Heart left ventricle (tissue), 16 donors: Measurements from ENCODE around the gene CREBBP. TPM values are rescaled to one million over a fixed set of nuclear protein-coding genes. Genes with fewer than 3 reads are reported as not detected.
A peak's percentile ranks its signal among the peaks of the same experiment; 100 is the strongest.

Experiments
- ATAC-seq, 4 donors: fragments of 200-7000 bp; cut with Tn5 transposase; one replicate each; pipeline ENCODE4 v1.9.1; 2020 to 2022; ENCODE audit warnings: moderate library complexity in 4 of 4, mild to moderate bottlenecking in 3 of 4, moderate number of reproducible peaks in 1 of 4
- DNase-seq, 5 donors: peaks; one replicate each; pipeline ENCODE4 v3.0.0-alpha.2; 2020
- H3K27ac ChIP-seq, 12 donors: fragments of 200-600 bp; sonication (generic) in 4 of 12; one replicate each; pipeline versions ENCODE4 v1.5.0 to v1.8.0; 2016 to 2022; ENCODE audit warnings: mild to moderate bottlenecking in 2 of 12
- H3K27me3 ChIP-seq, 9 donors: fragments of 200-600 bp; sonication (generic) in 2 of 9; one replicate each; pipeline versions ENCODE4 v1.5.1 to v1.8.0; 2016 to 2022; ENCODE audit warnings: mild to moderate bottlenecking in 3 of 9
- H3K36me3 ChIP-seq, 9 donors: fragments of 200-600 bp; sonication (generic) in 2 of 9; one replicate each; pipeline versions ENCODE4 v1.5.0 to v1.8.0; 2018 to 2022; ENCODE audit warnings: mild to moderate bottlenecking in 2 of 9
- H3K4me1 ChIP-seq, 12 donors: fragments of 200-600 bp; sonication (generic) in 4 of 12; one replicate each; pipeline versions ENCODE4 v1.5.0 to v1.8.0; 2016 to 2022; ENCODE audit warnings: mild to moderate bottlenecking in 3 of 12
- H3K4me3 ChIP-seq, 12 donors: fragments of 200-600 bp; sonication (generic) in 4 of 12; one replicate each; pipeline versions ENCODE4 v1.5.0 to v1.8.0; 2017 to 2022; ENCODE audit warnings: mild to moderate bottlenecking in 9 of 12, moderate library complexity in 4 of 12
- H3K9me3 ChIP-seq, 12 donors: fragments of 200-600 bp; sonication (generic) in 4 of 12; one replicate each; pipeline versions ENCODE4 v1.5.0 to v1.8.0; 2016 to 2022; ENCODE audit warnings: mild to moderate bottlenecking in 1 of 12
- POLR2A ChIP-seq, 2 donors: fragments of 450-650 bp; IDR thresholded peaks; one replicate each; pipeline ENCODE4 v1.6.1; 2017; ENCODE audit warnings: antibody characterized with exemption in 2 of 2, mild to moderate bottlenecking in 2 of 2, moderate library complexity in 2 of 2
- WGBS, 4 donors: extraction: QIAGEN DNeasy Blood & Tissue Kit in 2 of 4; methylation state at CpG; one replicate each; pipeline versions ENCODE4 v1.1.5 to v1.1.7; 2013 to 2018; 5-methylcytosine and 5-hydroxymethylcytosine counted together
- intact Hi-C, 10 donors: fragments of 100-400 bp; cut with DNase I; formaldehyde crosslinking; loops; one replicate each; pipeline versions ENCODE4 v1.11.1 to v1.14.2; 2022
- polyA plus RNA-seq, 2 donors: library from polyadenylated mRNA; stranded (reverse); fragments of 200-250 nt; gene quantifications; one replicate each; pipeline ENCODE4 v1.2.3, GENCODE V29; 2013
- total RNA-seq, 9 donors: library from RNA; depleted of rRNA in 2 of 9; stranded (reverse); fragments of >200 nt in 2 of 9; fragmentation: NEBNext Ultra II Directional in 3 of 9; extraction: Animal tissue kit (Norgen Biotek cat#: 25700) in 3 of 9; gene quantifications; one replicate each; pipeline versions ENCODE4 v1.1.0 to v1.2.4, GENCODE V29; 2016 to 2023
- TF ChIP-seq, protein P1 (sequence below), 12 donors: fragments of 200-600 bp; sonication (generic) in 4 of 12; IDR thresholded peaks; one replicate each; pipeline versions ENCODE4 v1.5.0 to v1.8.0; 2018 to 2022; ENCODE audit warnings: antibody characterized with exemption in 12 of 12, mild to moderate bottlenecking in 5 of 12
- donor health status: ischemic (EF 13 %, LVEDD 7.1; RV severe dilation, severe dysfunction).
- donor health status: healthy with polysubstance abuse.
- donor health status: DM: no; HTN: yes; CAD: no.
- donor health status: DM: no; HTN: no; CAD: no.
- donor health status: ischemic (EF 25% LVEDD 6.9; RV normal size, moderate dysfunction).
- donor health status: ischemic (EF 25% LVEDD 5.7; RV mildly dilated, moderate dysfunction).
- donor health status: healthy.
- donor health status: DM: yes; HTN: yes; CAD: no.
- donor health status: ischemic (EF 35%, LVEDD 5.7; RV mildly dilated, moderate dysfunction).
- donor health status: nonischemic (EF 11% LVEDD 7.7; RV severe dilation, severe dysfunction).
- donor health status: DM: yes; HTN: yes; CAD: no.
- donor health status: PGD.
- donor health status: ischemic (EF 29% LVEDD 5.4; RV normal size, mild dysfunction).
- donor health status: nonischemic (EF 23%, LVEDD 6.1; RV moderate dilation, normal function).

CREBBP gene
- total and polyA plus RNA-seq, 11 donors: 17.1 to 77.6 (median 39.6) TPM

DNA sequence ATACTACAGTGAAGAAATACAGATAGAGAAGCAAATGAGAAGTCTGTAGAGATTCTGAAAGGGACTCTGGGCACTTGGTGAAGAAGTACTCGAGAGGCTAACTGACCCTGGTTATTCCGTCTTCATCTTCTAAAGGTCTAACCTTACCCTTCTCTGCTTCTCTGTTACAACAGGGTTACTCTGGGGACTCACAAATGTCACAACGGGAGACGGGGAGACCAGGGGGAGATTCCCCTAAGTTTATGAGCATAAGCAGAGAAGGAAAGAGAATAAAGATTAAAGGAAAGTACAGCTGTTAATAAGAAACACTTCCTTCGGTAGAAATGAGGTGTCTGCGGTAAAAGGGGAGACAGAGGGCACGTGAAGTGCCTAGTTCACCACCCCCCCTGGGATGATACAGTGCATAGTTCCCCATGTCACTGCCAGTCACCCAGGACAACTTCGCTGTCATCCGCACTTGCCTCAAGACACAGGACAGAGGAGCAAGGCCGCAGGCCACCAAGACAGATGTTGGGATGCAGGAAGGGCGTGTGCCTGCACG, 88.0 kb downstream of the CREBBP start:
- no peak for DNase-seq
- Histone ChIP-seq H3K36me3 (peaks cover 0 to 54% (median 45%) of the 10 kb centered on the region in 9 donors), H3K9me3 (no peaks in the 10 kb centered on the region), H3K27ac (peak overlapping the region; percentile 7 to 72 (median 52)), H3K27me3 (no peaks in the 10 kb centered on the region), H3K4me3 (peak overlapping the region in 3 of 12 donors; percentile 3 to 38 (median 8)), H3K4me1 (peaks cover 0 to 53% (median 38%) of the 10 kb centered on the region in 12 donors)
- TF ChIP-seq, protein P1, sequence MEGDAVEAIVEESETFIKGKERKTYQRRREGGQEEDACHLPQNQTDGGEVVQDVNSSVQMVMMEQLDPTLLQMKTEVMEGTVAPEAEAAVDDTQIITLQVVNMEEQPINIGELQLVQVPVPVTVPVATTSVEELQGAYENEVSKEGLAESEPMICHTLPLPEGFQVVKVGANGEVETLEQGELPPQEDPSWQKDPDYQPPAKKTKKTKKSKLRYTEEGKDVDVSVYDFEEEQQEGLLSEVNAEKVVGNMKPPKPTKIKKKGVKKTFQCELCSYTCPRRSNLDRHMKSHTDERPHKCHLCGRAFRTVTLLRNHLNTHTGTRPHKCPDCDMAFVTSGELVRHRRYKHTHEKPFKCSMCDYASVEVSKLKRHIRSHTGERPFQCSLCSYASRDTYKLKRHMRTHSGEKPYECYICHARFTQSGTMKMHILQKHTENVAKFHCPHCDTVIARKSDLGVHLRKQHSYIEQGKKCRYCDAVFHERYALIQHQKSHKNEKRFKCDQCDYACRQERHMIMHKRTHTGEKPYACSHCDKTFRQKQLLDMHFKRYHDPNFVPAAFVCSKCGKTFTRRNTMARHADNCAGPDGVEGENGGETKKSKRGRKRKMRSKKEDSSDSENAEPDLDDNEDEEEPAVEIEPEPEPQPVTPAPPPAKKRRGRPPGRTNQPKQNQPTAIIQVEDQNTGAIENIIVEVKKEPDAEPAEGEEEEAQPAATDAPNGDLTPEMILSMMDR (IDR thresholded peaks at IDR 0.05): no peak
- no peak for TF ChIP-seq POLR2A (IDR thresholded peaks at IDR 0.05)
- ATAC-seq: peak in 2 of 4 donors; percentile 11 to 13
- intact Hi-C loops: loop anchor here in 4 of 10 donors (2.0 to 10.0 kb wide), 4 partner anchors 30 to 85 kb away; no protein-coding TSS in a partner anchor
- 82 to 84% (median 83%) methylated on average over 12 of the region's 12 CpGs for WGBS, 4 donors

DNA sequence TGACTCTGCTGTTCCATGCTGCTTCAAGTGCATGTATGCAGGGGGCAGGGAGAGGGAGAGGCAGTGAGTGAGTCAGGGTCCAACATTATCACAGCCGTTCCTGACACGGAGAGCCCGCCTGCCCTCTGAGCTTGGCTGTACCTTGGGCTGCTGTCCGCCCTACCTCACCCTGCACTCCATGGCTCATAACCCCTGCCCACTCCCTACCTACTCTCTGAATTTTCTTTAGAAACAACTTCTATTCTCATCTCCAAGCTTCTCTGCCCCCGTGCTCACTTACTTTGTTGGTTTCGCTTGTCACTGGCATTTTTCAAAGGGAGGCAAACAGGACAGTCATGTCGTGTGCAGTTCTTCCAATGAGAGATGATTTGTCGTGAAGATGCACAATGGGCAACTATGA, 88.8 kb downstream of the CREBBP start:
- Histone ChIP-seq H3K27ac (no peak overlapping the region), H3K4me3 (no peak overlapping the region), H3K27me3 (no peaks in the 10 kb centered on the region), H3K36me3 (peaks cover 0 to 62% (median 51%) of the 10 kb centered on the region in 9 donors), H3K4me1 (peaks cover 0 to 46% (median 30%) of the 10 kb centered on the region in 12 donors), H3K9me3 (no peaks in the 10 kb centered on the region)
- no peak for ATAC-seq
- 85 to 86% (median 86%) methylated on average over 8 of the region's 8 CpGs for WGBS, 4 donors
- DNase-seq: no peak
- intact Hi-C loops: loop anchor here in 4 of 10 donors (2.0 to 10.0 kb wide), 4 partner anchors 31 to 86 kb away; no protein-coding TSS in a partner anchor
- TF ChIP-seq POLR2A (IDR thresholded peaks at IDR 0.05): no peak
- TF ChIP-seq, protein P1 (IDR thresholded peaks at IDR 0.05): no peak

DNA sequence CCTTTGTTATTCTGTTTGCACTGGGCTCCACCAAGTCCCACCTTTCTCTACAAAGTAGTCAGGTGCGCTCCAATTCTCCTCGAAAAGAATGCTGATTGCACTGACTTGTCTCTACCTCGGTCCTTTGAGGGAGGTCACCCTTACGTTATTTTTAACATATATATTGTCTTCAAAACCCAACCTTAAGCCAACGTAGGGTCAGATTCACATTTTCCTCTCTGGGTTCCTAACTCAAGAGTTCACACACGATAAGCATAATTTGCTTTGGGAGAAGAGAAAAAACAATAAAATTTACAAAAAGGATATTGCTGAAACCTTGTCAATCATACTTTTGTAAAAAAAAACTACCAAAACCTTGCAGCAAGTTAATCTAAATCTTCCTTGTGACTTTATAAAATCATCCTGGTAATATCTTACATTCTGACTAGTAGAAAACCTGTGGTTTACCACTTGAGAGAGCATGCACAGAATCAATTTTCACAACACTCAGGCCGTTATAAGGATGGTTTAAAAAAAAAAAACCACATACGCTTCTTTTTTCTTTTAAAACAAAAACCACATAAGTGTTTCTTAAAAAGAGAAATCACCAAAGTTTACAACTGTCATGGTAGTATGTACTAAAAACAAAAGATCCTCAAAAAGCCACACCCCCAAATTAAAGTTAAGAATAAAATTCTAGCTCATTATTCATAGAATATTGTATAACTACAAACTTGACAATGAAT, 91.0 kb downstream of the CREBBP start:
- Histone ChIP-seq H3K36me3 (peaks cover 0 to 82% (median 67%) of the 10 kb centered on the region in 9 donors), H3K27me3 (no peaks in the 10 kb centered on the region), H3K9me3 (no peaks in the 10 kb centered on the region), H3K4me3 (no peak overlapping the region), H3K27ac (no peak overlapping the region), H3K4me1 (peaks cover 0 to 29% (median 21%) of the 10 kb centered on the region in 12 donors)
- intact Hi-C loops: loop anchor here in 4 of 10 donors (5.0 to 10.0 kb wide), 3 partner anchors 83 to 88 kb away; no protein-coding TSS in a partner anchor
- 84 to 88% (median 85%) methylated on average over 8 of the region's 8 CpGs for WGBS, 4 donors
- TF ChIP-seq POLR2A (IDR thresholded peaks at IDR 0.05): no peak
- TF ChIP-seq, protein P1 (IDR thresholded peaks at IDR 0.05): no peak
- no peak for DNase-seq
- ATAC-seq: no peak

DNA sequence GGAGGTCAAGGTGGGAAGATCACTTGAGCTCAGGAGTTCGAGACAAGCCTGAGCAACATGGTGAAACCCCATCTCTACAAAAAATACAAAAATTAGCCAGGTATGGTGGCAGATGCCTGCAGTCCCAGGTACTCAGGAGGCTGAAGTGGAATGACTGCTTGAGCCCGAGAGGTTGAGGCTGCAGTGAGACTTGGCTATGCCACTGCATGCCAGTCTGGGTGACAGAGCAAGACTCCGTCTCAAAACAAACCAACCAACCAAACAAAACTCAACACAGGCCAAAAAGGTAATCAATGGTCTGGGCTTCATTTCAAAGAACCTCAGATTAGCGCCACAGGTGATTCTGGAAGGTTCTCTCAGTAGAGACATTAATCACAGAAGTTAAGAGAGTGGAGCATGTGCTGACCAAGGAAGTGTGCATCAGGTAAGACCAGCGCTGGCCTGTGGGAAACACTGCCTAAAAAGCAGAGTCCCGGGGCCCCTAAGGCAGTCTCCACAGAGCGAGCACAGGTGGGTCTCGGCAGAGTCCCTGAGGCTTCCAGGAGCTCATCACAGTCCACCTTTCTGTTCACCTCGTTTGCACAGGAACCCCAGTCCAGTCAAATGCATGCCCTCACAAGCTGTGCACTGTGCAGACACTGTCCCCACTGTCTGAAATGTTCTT, 91.7 kb downstream of the CREBBP start:
- Histone ChIP-seq H3K4me1 (peaks cover 0 to 24% (median 16%) of the 10 kb centered on the region in 12 donors), H3K36me3 (peaks cover 0 to 85% (median 72%) of the 10 kb centered on the region in 9 donors), H3K9me3 (no peaks in the 10 kb centered on the region), H3K27me3 (no peaks in the 10 kb centered on the region), H3K27ac (no peak overlapping the region), H3K4me3 (no peak overlapping the region)
- 86 to 91% (median 90%) methylated on average over 9 of the region's 9 CpGs for WGBS, 4 donors
- DNase-seq (no peak), ATAC-seq (no peak)
- intact Hi-C loops: loop anchor here in 1 of 10 donors (10.0 kb wide), 1 partner anchor 86 kb away; no protein-coding TSS in a partner anchor
- TF ChIP-seq POLR2A (IDR thresholded peaks at IDR 0.05): no peak
- TF ChIP-seq, protein P1 (IDR thresholded peaks at IDR 0.05): no peak
